GM12864 (cell line): ENCODE data around the gene PRRT4.
A peak's percentile ranks its signal among the peaks of the same experiment; 100 is the strongest.

Source experiments
- DNase-seq: peaks from one replicate; pipeline ENCODE4 v3.0.0-alpha.2; 2011; ENCODE audit warnings: low read depth
- H3K4me3 ChIP-seq: 2 replicates; pipeline ENCODE4 v1.5.1; 2011; ENCODE audit warnings: mild to moderate bottlenecking, low read depth, low read length, control low read depth
- CTCF ChIP-seq: IDR thresholded peaks from 2 replicates; pipeline ENCODE4 v1.5.1; 2011; ENCODE audit warnings: low read depth, mild to moderate bottlenecking, moderate library complexity, low read length, control low read depth, inconsistent platforms; ENCODE audit errors: missing control alignments

Gene PRRT4

DNA sequence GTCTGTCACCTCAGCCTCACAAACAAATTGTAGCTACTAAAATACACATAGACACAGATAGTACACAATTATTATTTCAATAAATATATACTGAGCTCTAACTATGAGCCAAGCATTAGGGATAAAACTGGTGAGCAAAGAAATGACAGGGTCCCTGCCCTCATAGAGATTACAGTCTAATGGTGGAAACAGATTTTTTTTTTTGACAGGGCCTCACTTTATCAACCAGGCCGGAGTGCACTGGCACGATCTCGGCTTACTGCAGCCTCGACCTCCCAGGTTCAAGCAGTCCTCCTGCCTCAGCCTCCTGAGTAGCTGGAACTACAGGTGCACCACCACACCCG is 17.1 kb downstream of the PRRT4 start:
- no peak overlapping the region; the same call in 1 of the 2 replicates for H3K4me3 ChIP-seq
- TF ChIP-seq CTCF = no peak

DNA sequence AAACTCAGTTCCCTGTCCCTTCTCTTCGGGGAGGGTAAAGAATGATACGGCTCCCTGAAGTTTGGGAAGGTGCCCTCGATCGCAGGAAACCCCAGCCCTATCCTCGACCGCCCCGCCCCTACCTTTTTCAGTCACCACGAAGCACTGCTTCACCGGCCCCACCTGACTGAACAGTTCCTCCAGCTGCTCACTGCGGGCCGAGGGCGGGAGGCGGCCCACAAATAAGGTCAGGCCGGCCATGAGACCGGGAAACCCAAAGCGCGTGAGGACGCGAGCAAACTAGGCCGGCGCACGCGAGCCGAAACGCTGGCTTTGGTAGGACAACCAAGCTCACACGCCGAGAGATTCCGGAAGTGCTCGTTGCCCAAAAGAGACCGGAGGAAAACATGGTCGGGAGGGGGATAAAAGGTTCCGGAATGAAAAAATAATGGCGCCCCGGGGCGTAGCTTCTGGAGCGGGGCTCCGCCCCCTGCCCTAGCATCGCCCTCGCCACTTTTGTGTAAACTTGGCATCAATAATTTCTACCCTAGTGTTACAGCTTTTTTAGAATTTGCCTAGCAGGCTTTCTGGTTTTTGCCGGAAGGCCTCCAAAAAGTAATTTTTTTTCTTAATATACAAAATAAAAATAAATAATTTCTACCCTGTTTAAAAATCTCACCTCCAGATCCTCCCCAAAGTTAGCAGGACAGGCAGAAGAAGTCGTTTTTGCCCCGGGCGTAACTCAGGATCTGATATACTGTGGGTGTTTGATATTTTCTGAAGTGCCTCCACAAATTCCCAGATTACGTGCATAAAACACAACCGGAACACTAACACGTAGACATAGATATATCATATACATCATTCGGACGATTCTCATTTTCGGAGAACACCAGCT is 17.7 kb downstream of the PRRT4 start, which contains the start of gene RBM28:
Gene RBM28 (minus strand): TSS at position 355 of the 877 bp plus-strand sequence. CDS start 115 bp downstream, at position 240.
- no peak for TF ChIP-seq CTCF
- DNase-seq = peak; percentile 82
- H3K4me3 ChIP-seq = peak within 1 kb of the TSS; percentile 89

More for the DNA sequence above, 17.1 kb downstream of the PRRT4 start:
- no peak for DNase-seq

DNA sequence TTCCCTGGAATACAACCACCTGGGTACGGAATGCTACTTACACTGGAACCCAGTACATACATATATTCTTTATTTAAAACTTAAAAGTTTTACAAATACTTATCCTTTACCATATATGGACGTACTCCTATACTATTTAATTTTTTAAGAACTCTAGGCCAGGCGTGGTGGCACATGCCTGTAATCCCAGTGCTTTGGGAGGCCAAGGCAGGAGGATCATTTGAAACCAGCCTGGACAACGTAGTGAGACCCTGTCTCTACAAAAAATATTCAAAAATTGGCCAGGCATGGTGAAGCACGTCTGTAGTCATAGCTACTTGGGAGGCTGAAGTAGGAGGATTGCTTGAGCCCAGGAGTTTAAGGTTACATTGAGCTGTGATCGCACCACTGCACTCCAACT is 19.8 kb downstream of the PRRT4 start:
- DNase-seq = no peak
- no peak for TF ChIP-seq CTCF
- no peak overlapping the region for H3K4me3 ChIP-seq

- H3K4me3 ChIP-seq = no peak overlapping the region
- TF ChIP-seq CTCF = no peak
- no peak for DNase-seq
These were observed 25.8 kb downstream of the PRRT4 start for GRCh38 chr7:128335730-128336129.

GRCh38 chr7:128324368-128324680 is 37.2 kb downstream of the PRRT4 start:
- TF ChIP-seq CTCF = no peak
- no peak overlapping the region for H3K4me3 ChIP-seq
- no peak for DNase-seq

- no peak for TF ChIP-seq CTCF
- DNase-seq = no peak
- H3K4me3 ChIP-seq = no peak overlapping the region
These were observed 37.8 kb downstream of the PRRT4 start for GRCh38 chr7:128323459-128324367.
